CD4-positive, alpha-beta T cell treated with Interleukin-15 for 4 hours (primary cell): ENCODE measurements around the gene OR1L8.

Experiments
- DNase-seq: peaks from one replicate; pipeline ENCODE4 v3.0.0-alpha.2; 2020; ENCODE audit warnings: low spot score

Gene OR1L8

DNA sequence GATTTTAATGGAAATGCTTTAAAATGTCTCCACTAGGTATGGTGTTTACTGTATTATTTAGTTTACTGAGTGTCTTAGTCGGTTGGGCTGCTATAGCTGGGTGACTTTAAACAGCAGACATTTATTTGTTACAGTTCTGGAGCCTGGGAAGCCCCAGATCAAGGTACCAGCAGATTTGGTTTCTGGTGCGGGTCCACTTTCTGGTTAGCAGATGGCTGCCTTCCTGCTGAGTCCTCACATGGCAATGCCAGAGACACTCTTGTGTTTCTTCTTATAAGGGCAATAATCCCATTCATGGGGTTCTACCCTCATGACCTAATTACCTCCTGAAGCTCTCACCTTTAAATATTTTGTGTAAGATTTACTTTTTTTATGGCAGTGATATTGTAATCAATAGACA, 65.0 kb downstream of the OR1L8 start:
- no peak for DNase-seq
